Transverse colon (tissue), 3 donors: ENCODE measurements around the gene FKBP4.

ENCODE experiments used
- CTCF ChIP-seq, 5 experiments: fragments of 200-600 bp in 3 of 5; fragments of 450-650 bp in 2 of 5; sonication (generic) in 3 of 5; IDR thresholded peaks; 1 replicate in 2 of 5; 2 replicates in 3 of 5; pipeline ENCODE4 v1.5.1; 2016 to 2017; ENCODE audit warnings: antibody characterized with exemption in 5 of 5, inconsistent platforms in 3 of 5, mild to moderate bottlenecking in 2 of 5, moderate library complexity in 1 of 5
- EP300 ChIP-seq: sonication (generic); formaldehyde crosslinking; IDR thresholded peaks from one replicate; pipeline ENCODE4 v1.6.1; 2017; ENCODE audit warnings: antibody characterized with exemption, low read depth

GRCh38 chr12:2811801-2812200 lies 17.0 kb downstream of the FKBP4 start:
- TF ChIP-seq EP300 (no peak), CTCF (IDR thresholded peaks at IDR 0.05) (peak in 1 of 5 experiments; percentile 14)
